ENCODE measurements around the gene FGF11.

The FGF11 gene

DNA sequence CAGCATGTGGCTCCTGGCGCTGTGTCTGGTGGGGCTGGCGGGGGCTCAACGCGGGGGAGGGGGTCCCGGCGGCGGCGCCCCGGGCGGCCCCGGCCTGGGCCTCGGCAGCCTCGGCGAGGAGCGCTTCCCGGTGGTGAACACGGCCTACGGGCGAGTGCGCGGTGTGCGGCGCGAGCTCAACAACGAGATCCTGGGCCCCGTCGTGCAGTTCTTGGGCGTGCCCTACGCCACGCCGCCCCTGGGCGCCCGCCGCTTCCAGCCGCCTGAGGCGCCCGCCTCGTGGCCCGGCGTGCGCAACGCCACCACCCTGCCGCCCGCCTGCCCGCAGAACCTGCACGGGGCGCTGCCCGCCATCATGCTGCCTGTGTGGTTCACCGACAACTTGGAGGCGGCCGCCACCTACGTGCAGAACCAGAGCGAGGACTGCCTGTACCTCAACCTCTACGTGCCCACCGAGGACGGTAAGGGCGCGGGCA is 31.0 kb upstream of the FGF11 start:
- TF ChIP-seq, protein P1, sequence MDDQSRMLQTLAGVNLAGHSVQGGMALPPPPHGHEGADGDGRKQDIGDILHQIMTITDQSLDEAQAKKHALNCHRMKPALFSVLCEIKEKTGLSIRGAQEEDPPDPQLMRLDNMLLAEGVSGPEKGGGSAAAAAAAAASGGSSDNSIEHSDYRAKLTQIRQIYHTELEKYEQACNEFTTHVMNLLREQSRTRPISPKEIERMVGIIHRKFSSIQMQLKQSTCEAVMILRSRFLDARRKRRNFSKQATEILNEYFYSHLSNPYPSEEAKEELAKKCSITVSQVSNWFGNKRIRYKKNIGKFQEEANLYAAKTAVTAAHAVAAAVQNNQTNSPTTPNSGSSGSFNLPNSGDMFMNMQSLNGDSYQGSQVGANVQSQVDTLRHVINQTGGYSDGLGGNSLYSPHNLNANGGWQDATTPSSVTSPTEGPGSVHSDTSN (CRISPR knock-in tag; IDR thresholded peaks at IDR 0.05), result no peak
- TF ChIP-seq ZFP3 (tag by site-specific recombination; IDR thresholded peaks at IDR 0.05; ENCODE audit: low read depth), result no peak
- TF ChIP-seq, protein P2, sequence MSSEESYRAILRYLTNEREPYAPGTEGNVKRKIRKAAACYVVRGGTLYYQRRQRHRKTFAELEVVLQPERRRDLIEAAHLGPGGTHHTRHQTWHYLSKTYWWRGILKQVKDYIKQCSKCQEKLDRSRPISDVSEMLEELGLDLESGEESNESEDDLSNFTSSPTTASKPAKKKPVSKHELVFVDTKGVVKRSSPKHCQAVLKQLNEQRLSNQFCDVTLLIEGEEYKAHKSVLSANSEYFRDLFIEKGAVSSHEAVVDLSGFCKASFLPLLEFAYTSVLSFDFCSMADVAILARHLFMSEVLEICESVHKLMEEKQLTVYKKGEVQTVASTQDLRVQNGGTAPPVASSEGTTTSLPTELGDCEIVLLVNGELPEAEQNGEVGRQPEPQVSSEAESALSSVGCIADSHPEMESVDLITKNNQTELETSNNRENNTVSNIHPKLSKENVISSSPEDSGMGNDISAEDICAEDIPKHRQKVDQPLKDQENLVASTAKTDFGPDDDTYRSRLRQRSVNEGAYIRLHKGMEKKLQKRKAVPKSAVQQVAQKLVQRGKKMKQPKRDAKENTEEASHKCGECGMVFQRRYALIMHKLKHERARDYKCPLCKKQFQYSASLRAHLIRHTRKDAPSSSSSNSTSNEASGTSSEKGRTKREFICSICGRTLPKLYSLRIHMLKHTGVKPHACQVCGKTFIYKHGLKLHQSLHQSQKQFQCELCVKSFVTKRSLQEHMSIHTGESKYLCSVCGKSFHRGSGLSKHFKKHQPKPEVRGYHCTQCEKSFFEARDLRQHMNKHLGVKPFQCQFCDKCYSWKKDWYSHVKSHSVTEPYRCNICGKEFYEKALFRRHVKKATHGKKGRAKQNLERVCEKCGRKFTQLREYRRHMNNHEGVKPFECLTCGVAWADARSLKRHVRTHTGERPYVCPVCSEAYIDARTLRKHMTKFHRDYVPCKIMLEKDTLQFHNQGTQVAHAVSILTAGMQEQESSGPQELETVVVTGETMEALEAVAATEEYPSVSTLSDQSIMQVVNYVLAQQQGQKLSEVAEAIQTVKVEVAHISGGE (tag by site-specific recombination; conservative IDR thresholded peaks at IDR 0.05; ENCODE audit: low read depth), result no peak
- TF ChIP-seq ZEB2 (tag by site-specific recombination; IDR thresholded peaks at IDR 0.05), result no peak
- TF ChIP-seq, protein P3, sequence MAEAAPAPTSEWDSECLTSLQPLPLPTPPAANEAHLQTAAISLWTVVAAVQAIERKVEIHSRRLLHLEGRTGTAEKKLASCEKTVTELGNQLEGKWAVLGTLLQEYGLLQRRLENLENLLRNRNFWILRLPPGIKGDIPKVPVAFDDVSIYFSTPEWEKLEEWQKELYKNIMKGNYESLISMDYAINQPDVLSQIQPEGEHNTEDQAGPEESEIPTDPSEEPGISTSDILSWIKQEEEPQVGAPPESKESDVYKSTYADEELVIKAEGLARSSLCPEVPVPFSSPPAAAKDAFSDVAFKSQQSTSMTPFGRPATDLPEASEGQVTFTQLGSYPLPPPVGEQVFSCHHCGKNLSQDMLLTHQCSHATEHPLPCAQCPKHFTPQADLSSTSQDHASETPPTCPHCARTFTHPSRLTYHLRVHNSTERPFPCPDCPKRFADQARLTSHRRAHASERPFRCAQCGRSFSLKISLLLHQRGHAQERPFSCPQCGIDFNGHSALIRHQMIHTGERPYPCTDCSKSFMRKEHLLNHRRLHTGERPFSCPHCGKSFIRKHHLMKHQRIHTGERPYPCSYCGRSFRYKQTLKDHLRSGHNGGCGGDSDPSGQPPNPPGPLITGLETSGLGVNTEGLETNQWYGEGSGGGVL (tag by site-specific recombination; IDR thresholded peaks at IDR 0.05), result no peak
- no peak for TF ChIP-seq ZNF221 (tag by site-specific recombination; IDR thresholded peaks at IDR 0.05; ENCODE audit: borderline replicate concordance)
- no peak for TF ChIP-seq ZNF10 (tag by site-specific recombination; IDR thresholded peaks at IDR 0.05)
- TF ChIP-seq, protein P4, sequence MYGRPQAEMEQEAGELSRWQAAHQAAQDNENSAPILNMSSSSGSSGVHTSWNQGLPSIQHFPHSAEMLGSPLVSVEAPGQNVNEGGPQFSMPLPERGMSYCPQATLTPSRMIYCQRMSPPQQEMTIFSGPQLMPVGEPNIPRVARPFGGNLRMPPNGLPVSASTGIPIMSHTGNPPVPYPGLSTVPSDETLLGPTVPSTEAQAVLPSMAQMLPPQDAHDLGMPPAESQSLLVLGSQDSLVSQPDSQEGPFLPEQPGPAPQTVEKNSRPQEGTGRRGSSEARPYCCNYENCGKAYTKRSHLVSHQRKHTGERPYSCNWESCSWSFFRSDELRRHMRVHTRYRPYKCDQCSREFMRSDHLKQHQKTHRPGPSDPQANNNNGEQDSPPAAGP (tag by site-specific recombination; IDR thresholded peaks at IDR 0.05), result no peak
- TF ChIP-seq SP2 (tag by site-specific recombination; IDR thresholded peaks at IDR 0.05), result no peak
- no peak for TF ChIP-seq ZNF501 (tag by site-specific recombination; IDR thresholded peaks at IDR 0.05)
- no peak for TF ChIP-seq ZNF366 (tag by site-specific recombination; conservative IDR thresholded peaks at IDR 0.05)
- TF ChIP-seq ZNF350 (tag by site-specific recombination; IDR thresholded peaks at IDR 0.05), result no peak
- TF ChIP-seq, protein P5, sequence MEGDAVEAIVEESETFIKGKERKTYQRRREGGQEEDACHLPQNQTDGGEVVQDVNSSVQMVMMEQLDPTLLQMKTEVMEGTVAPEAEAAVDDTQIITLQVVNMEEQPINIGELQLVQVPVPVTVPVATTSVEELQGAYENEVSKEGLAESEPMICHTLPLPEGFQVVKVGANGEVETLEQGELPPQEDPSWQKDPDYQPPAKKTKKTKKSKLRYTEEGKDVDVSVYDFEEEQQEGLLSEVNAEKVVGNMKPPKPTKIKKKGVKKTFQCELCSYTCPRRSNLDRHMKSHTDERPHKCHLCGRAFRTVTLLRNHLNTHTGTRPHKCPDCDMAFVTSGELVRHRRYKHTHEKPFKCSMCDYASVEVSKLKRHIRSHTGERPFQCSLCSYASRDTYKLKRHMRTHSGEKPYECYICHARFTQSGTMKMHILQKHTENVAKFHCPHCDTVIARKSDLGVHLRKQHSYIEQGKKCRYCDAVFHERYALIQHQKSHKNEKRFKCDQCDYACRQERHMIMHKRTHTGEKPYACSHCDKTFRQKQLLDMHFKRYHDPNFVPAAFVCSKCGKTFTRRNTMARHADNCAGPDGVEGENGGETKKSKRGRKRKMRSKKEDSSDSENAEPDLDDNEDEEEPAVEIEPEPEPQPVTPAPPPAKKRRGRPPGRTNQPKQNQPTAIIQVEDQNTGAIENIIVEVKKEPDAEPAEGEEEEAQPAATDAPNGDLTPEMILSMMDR (tag by site-specific recombination; IDR thresholded peaks at IDR 0.05), result no peak
- TF ChIP-seq, protein P6, sequence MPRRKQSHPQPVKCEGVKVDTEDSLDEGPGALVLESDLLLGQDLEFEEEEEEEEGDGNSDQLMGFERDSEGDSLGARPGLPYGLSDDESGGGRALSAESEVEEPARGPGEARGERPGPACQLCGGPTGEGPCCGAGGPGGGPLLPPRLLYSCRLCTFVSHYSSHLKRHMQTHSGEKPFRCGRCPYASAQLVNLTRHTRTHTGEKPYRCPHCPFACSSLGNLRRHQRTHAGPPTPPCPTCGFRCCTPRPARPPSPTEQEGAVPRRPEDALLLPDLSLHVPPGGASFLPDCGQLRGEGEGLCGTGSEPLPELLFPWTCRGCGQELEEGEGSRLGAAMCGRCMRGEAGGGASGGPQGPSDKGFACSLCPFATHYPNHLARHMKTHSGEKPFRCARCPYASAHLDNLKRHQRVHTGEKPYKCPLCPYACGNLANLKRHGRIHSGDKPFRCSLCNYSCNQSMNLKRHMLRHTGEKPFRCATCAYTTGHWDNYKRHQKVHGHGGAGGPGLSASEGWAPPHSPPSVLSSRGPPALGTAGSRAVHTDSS (tag by site-specific recombination; IDR thresholded peaks at IDR 0.05), result no peak
- TF ChIP-seq IKZF3 (tag by site-specific recombination; IDR thresholded peaks at IDR 0.05), result no peak
- TF ChIP-seq ZNF394 (tag by site-specific recombination; IDR thresholded peaks at IDR 0.05; ENCODE audit: borderline replicate concordance), result no peak
- TF ChIP-seq, protein P7, sequence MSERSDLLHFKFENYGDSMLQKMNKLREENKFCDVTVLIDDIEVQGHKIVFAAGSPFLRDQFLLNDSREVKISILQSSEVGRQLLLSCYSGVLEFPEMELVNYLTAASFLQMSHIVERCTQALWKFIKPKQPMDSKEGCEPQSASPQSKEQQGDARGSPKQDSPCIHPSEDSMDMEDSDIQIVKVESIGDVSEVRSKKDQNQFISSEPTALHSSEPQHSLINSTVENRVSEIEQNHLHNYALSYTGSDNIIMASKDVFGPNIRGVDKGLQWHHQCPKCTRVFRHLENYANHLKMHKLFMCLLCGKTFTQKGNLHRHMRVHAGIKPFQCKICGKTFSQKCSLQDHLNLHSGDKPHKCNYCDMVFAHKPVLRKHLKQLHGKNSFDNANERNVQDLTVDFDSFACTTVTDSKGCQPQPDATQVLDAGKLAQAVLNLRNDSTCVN (tag by site-specific recombination; optimal IDR thresholded peaks at IDR 0.05), result no peak
- no peak overlapping the region for H3K4me3 ChIP-seq (ENCODE audit: low read depth, low read length)
- H3K27ac ChIP-seq (ENCODE audit: extremely low read depth, low read depth, low read length), result no peak overlapping the region
- ChIA-PET POLR2A (interaction anchor here (0.5 kb wide), 1 partner anchor 58 kb away, joined by 5 read pairs; no protein-coding TSS in a partner anchor), CTCF (no interaction called here)
- H3K36me3 ChIP-seq (ENCODE audit: control insufficient read depth in 2 of 2, insufficient read depth in 1 of 2, low read length in 2 of 2), result peaks cover 3 to 32% of the 10 kb centered on the region in 2 experiments
- H3K9me3 ChIP-seq (ENCODE audit: control insufficient read depth, insufficient read depth, low read depth, low read length), result no peaks in the 10 kb centered on the region
- 0 out of 2 replicates have a peak, but pooled peaks cover 5% of the 10 kb centered on the region for H3K4me1 ChIP-seq (ENCODE audit: control insufficient read depth, insufficient read depth, low read length)
